ENCODE results near the gene FTO.

GRCh38 chr16:53886482-53887378 is 182.8 kb downstream of the FTO start:
- TF ChIP-seq CTCF (IDR thresholded peaks at IDR 0.05) = no peak
- no peak for TF ChIP-seq POLR2A (IDR thresholded peaks at IDR 0.05)

Measured in uterus (tissue), 2 donors.